Measurements from ENCODE around the gene UBE3C.

GRCh38 chr7:157133304-157133703 is 5.4 kb upstream of the UBE3C start:
- TF ChIP-seq CTCF (IDR thresholded peaks at IDR 0.05; ENCODE audit: low read depth, low read length, poor library complexity, severe bottlenecking): no peak
- TF ChIP-seq EZH2phosphoT487 (IDR thresholded peaks at IDR 0.05; ENCODE audit: borderline replicate concordance, low read length): no peak

All from DOHH2 (cell line).